Chondrocyte (in vitro differentiated cells): ENCODE data around the gene IFT43. TPM values are rescaled to one million over a fixed set of nuclear protein-coding genes. Genes with fewer than 3 reads are reported as not detected.

ENCODE experiments used
- DNase-seq: peaks from one replicate; pipeline ENCODE4 v3.0.0; 2021; ENCODE audit warnings: mixed read lengths, low spot score
- H3K27ac Mint-ChIP-seq: one replicate; pipeline ENCODE4 v1.8.0; 2021; ENCODE audit warnings: mild to moderate bottlenecking, moderate library complexity, mixed read lengths; ENCODE audit not compliant: unreplicated experiment
- H3K27me3 Mint-ChIP-seq: 2 replicates; pipeline ENCODE4 v1.8.0; 2021; ENCODE audit warnings: low read depth, mixed read lengths
- H3K36me3 Mint-ChIP-seq: 2 replicates; pipeline ENCODE4 v1.8.0; 2021; ENCODE audit warnings: low read depth, mixed read lengths
- H3K4me1 Mint-ChIP-seq: 2 replicates; pipeline ENCODE4 v1.8.0; 2021; ENCODE audit warnings: low read depth, mild to moderate bottlenecking, mixed read lengths
- H3K4me3 Mint-ChIP-seq: one replicate; pipeline ENCODE4 v1.8.0; 2021; ENCODE audit warnings: mild to moderate bottlenecking, moderate library complexity, mixed read lengths; ENCODE audit not compliant: unreplicated experiment
- H3K9me3 Mint-ChIP-seq: 2 replicates; pipeline ENCODE4 v1.8.0; 2021; ENCODE audit warnings: low read depth, mixed read lengths
- CTCF ChIP-seq: fragments of 200-600 bp; sonication (generic); IDR thresholded peaks from 2 replicates; pipeline ENCODE4 v1.5.0; 2021; ENCODE audit warnings: antibody characterized with exemption, mild to moderate bottlenecking, moderate library complexity
- total RNA-seq: library from RNA; stranded (reverse); gene quantifications from 3 replicates; pipeline ENCODE4 v1.2.1, GENCODE V29; 2021

The IFT43 gene
- total RNA-seq, 1 donor from 2014 or later, result 28.2 TPM

DNA sequence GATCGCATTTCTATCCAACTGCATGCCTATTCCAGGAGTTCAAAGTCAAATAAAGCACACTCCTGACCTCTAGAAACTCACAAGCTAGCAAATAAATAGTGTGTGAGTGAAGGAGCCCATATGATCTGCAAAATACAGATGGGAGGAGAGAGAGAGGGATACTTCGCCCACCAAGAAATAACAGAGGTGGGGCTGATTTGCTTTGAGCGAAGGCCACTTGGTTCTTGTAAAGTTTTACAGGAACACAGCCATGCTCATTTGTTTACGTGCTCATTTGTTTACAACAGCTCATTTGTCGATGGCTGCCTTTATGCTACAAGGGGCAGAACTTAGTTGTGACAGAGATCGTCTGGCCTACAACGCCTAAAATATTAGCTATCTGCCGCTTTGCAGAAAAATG, 102.8 kb downstream of the IFT43 start:
- Mint-ChIP-seq H3K27me3 (peaks cover 18% of the 10 kb centered on the region), H3K9me3 (no peaks in the 10 kb centered on the region), H3K4me3 (no peak overlapping the region), H3K4me1 (no peaks in the 10 kb centered on the region), H3K36me3 (no peaks in the 10 kb centered on the region), H3K27ac (no peak overlapping the region)
- no peak for TF ChIP-seq CTCF
- no peak for DNase-seq

GRCh38 chr14:76088771-76089571, 103.4 kb downstream of the IFT43 start:
- H3K27me3 Mint-ChIP-seq, result peaks cover 18% of the 10 kb centered on the region
- H3K4me3 Mint-ChIP-seq, result no peak overlapping the region

DNA sequence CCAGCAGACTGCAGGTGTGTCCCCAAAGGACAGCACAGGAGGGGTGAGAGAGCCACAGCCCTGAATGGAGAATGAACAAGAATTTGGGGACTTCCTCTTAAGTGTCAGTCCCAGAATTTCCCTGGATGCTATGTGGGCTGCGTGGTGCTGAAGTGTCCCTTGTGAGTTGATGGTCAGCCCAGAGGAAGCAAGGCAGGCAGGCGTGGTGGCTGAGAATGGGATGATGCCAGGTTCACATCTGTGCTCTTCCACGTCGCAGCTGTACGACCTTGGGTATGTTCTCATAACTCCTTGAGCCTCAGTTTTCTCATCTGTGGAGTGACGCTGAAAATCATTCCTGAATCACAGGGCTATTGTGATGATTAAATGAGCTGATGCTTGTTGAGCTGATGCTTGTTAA, 104.0 kb downstream of the IFT43 start:
- peaks cover 18% of the 10 kb centered on the region for H3K27me3 Mint-ChIP-seq
- no peak overlapping the region for H3K27ac Mint-ChIP-seq
- TF ChIP-seq CTCF, result no peak

More at GRCh38 chr14:76088771-76089571, 103.4 kb downstream of the IFT43 start:
- DNase-seq, result no peak
- H3K9me3 Mint-ChIP-seq, result no peaks in the 10 kb centered on the region
- H3K4me1 Mint-ChIP-seq, result no peaks in the 10 kb centered on the region
- no peak for TF ChIP-seq CTCF
- H3K27ac Mint-ChIP-seq, result no peak overlapping the region
- no peaks in the 10 kb centered on the region for H3K36me3 Mint-ChIP-seq

DNA sequence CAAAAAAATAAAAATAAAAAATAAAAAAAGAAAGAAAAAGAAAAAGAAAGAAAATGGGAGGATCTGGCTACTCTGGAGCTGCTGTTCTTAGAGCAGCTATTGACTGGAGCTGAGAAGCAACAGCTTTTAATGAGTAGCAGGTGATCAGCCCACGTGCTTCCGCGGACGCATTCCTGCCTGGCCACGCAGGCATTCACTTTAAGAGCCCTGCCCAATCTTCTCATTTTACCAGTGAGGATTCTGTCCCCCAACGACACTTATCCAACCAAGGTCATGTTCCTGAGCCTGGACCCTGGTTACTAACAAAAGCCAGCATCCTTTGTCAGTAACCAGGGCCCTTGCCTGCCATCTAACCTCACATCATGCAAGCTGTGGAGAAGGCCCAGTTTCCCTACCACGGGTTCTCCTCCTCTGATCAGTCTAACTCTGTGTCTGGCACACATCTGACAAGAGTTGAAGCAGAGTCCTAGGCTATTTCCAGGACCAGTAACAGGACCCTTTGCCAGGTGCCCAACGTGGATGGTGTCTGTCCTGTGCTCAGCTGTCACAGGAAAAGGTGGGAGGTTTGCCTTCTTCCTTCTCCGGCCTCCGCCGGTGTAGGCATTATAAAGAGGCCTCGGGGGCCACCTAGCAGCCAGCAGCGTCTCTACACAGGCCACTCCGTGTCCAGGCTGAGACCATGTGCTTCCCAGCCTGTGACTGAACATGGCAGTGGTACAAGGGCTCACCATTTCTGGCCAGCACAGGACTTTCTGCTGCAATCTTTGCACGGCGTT, 105.2 kb downstream of the IFT43 start:
- H3K4me3 Mint-ChIP-seq, result no peak overlapping the region
- H3K27me3 Mint-ChIP-seq, result peaks cover 18% of the 10 kb centered on the region
- H3K9me3 Mint-ChIP-seq, result no peaks in the 10 kb centered on the region
- peak; percentile 42 for TF ChIP-seq CTCF
- DNase-seq, result no peak
- no peaks in the 10 kb centered on the region for H3K36me3 Mint-ChIP-seq
- H3K27ac Mint-ChIP-seq, result no peak overlapping the region
- no peaks in the 10 kb centered on the region for H3K4me1 Mint-ChIP-seq

More for the DNA sequence above, 104.0 kb downstream of the IFT43 start:
- Mint-ChIP-seq H3K4me1 (no peaks in the 10 kb centered on the region), H3K4me3 (no peak overlapping the region), H3K36me3 (no peaks in the 10 kb centered on the region), H3K9me3 (no peaks in the 10 kb centered on the region)
- no peak for DNase-seq

DNA sequence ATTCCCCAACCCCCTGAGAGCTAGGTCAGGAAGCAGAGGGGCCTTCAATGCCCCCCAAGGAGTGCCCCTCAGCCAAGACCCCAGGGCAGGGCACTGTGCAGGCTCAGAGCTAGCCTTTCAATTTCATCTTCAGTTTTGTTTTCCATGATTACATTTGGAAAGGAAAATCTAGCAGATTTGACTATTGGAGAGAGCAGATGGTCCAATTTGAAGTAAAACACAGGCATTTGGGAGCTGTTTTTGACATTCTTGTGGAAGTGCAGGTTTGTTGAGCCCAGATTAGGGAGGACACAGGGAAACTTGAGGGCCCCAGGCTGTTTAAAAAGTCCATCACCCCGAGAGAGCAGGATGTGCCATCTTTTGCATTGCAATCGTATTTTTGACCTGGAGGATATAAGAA, 107.5 kb downstream of the IFT43 start:
- Mint-ChIP-seq H3K27me3 (peaks cover 18% of the 10 kb centered on the region), H3K27ac (no peak overlapping the region), H3K4me1 (no peaks in the 10 kb centered on the region), H3K4me3 (no peak overlapping the region), H3K36me3 (no peaks in the 10 kb centered on the region), H3K9me3 (no peaks in the 10 kb centered on the region)
- no peak for TF ChIP-seq CTCF
- DNase-seq, result no peak
